ENCODE data around the gene TNFAIP8. TPM values are rescaled to one million over a fixed set of nuclear protein-coding genes. Genes with fewer than 3 reads are reported as not detected.

TNFAIP8 gene
- total and polyA plus RNA-seq, 2 experiments from 2014 or later = 10.6 to 29.2 TPM

- TF ChIP-seq ZNF462 (CRISPR knock-in tag; IDR thresholded peaks at IDR 0.05) (no peak), EZH2phosphoT487 (IDR thresholded peaks at IDR 0.05; ENCODE audit: unreplicated experiment) (no peak), EZH2 (IDR thresholded peaks at IDR 0.05; ENCODE audit: low read depth, unreplicated experiment) (no peak), CTCF (conservative IDR thresholded peaks at IDR 0.05; ENCODE audit: low read depth in 2 of 2) (no peak), JUNB (IDR thresholded peaks at IDR 0.05; ENCODE audit: unreplicated experiment) (no peak), CREB1 (CRISPR knock-in tag; IDR thresholded peaks at IDR 0.05; ENCODE audit: low read depth) (no peak)
Observed at GRCh38 chr5:119345861-119346260, 10.0 kb upstream of the TNFAIP8 start (continued).

- no peak overlapping the region; the same call in 1 of the 2 replicates for H3K27ac Mint-ChIP-seq
- no peaks in the 10 kb centered on the region for H3K27me3 Mint-ChIP-seq (ENCODE audit: insufficient read depth, low read depth, poor library complexity)
- Histone ChIP-seq H3K27ac (ENCODE audit: low read depth) (no peak overlapping the region), H3K4me3 (no peak overlapping the region), H4K20me1 (replicated peaks; ENCODE audit: insufficient read depth) (no peaks in the 10 kb centered on the region), H3K4me1 (ENCODE audit: insufficient read depth) (peaks cover 56% of the 10 kb centered on the region), H2AFZ (no peak overlapping the region), H3K79me2 (replicated peaks; ENCODE audit: insufficient read depth) (no peaks in the 10 kb centered on the region), H3K27me3 (ENCODE audit: insufficient read depth) (no peaks in the 10 kb centered on the region), H3F3A (replicated peaks; ENCODE audit: low read depth) (no peaks in the 10 kb centered on the region), H3K36me3 (ENCODE audit: insufficient read depth) (no peaks in the 10 kb centered on the region), H3K9me2 (ENCODE audit: insufficient read depth) (peaks cover 5% of the 10 kb centered on the region; the same call in 1 of the 2 replicates), H3K4me2 (no peak overlapping the region)
- peaks cover 53% of the 10 kb centered on the region for H3K4me1 Mint-ChIP-seq
- no peak for ATAC-seq
- H3K36me3 Mint-ChIP-seq (ENCODE audit: low read depth) = no peaks in the 10 kb centered on the region
- H3K9me3 Mint-ChIP-seq = no peaks in the 10 kb centered on the region
- no peak for DNase-seq (ENCODE audit: low spot score)
- H3K4me3 Mint-ChIP-seq = no peak overlapping the region
- TF ChIP-seq EZH2phosphoT487 (IDR thresholded peaks at IDR 0.05; ENCODE audit: unreplicated experiment) (no peak), JUNB (IDR thresholded peaks at IDR 0.05; ENCODE audit: unreplicated experiment) (no peak), ZNF462 (CRISPR knock-in tag; IDR thresholded peaks at IDR 0.05) (no peak), NANOG (IDR thresholded peaks at IDR 0.05; ENCODE audit: borderline replicate concordance) (no peak)
Observed at GRCh38 chr5:119346394-119346793, 9.4 kb upstream of the TNFAIP8 start.

Measured in GM23338 (cell line).